Measurements from ENCODE around the gene SLC17A4.

DNA sequence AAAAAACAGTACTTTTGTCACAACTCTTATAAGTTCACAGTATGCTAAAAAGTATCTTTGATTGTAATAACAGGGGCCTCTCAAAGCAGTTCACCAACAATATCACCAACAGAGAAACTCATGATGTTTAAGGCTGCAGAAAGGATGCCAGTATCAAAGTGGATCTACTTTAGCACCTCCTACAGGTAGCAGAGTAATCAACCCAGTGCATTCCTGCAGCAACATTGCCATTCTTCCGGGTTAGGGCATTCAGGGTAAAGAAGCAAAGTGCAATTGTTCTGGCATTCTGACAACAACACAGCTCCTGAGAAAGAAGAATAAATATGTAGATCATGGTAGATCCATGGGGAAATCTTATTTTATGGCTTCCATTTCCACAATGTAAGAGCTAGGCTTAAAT is 7.6 kb upstream of the SLC17A4 start:
- TF ChIP-seq, protein P1, sequence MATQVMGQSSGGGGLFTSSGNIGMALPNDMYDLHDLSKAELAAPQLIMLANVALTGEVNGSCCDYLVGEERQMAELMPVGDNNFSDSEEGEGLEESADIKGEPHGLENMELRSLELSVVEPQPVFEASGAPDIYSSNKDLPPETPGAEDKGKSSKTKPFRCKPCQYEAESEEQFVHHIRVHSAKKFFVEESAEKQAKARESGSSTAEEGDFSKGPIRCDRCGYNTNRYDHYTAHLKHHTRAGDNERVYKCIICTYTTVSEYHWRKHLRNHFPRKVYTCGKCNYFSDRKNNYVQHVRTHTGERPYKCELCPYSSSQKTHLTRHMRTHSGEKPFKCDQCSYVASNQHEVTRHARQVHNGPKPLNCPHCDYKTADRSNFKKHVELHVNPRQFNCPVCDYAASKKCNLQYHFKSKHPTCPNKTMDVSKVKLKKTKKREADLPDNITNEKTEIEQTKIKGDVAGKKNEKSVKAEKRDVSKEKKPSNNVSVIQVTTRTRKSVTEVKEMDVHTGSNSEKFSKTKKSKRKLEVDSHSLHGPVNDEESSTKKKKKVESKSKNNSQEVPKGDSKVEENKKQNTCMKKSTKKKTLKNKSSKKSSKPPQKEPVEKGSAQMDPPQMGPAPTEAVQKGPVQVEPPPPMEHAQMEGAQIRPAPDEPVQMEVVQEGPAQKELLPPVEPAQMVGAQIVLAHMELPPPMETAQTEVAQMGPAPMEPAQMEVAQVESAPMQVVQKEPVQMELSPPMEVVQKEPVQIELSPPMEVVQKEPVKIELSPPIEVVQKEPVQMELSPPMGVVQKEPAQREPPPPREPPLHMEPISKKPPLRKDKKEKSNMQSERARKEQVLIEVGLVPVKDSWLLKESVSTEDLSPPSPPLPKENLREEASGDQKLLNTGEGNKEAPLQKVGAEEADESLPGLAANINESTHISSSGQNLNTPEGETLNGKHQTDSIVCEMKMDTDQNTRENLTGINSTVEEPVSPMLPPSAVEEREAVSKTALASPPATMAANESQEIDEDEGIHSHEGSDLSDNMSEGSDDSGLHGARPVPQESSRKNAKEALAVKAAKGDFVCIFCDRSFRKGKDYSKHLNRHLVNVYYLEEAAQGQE (IDR thresholded peaks at IDR 0.05; ENCODE audit: borderline replicate concordance) = no peak
- TF ChIP-seq SMC3 (conservative IDR thresholded peaks at IDR 0.05; ENCODE audit: poor library complexity) (no peak), POLR2AphosphoS5 (IDR thresholded peaks at IDR 0.05) (no peak)
- TF ChIP-seq, protein P2, sequence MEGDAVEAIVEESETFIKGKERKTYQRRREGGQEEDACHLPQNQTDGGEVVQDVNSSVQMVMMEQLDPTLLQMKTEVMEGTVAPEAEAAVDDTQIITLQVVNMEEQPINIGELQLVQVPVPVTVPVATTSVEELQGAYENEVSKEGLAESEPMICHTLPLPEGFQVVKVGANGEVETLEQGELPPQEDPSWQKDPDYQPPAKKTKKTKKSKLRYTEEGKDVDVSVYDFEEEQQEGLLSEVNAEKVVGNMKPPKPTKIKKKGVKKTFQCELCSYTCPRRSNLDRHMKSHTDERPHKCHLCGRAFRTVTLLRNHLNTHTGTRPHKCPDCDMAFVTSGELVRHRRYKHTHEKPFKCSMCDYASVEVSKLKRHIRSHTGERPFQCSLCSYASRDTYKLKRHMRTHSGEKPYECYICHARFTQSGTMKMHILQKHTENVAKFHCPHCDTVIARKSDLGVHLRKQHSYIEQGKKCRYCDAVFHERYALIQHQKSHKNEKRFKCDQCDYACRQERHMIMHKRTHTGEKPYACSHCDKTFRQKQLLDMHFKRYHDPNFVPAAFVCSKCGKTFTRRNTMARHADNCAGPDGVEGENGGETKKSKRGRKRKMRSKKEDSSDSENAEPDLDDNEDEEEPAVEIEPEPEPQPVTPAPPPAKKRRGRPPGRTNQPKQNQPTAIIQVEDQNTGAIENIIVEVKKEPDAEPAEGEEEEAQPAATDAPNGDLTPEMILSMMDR (IDR thresholded peaks at IDR 0.05; ENCODE audit: poor library complexity, severe bottlenecking) = no peak
